ENCODE measurements around the gene CENPB. TPM values are rescaled to one million over a fixed set of nuclear protein-coding genes. Genes with fewer than 3 reads are reported as not detected.
A peak's percentile ranks its signal among the peaks of the same experiment; 100 is the strongest.

Gene CENPB
- total RNA-seq, 1 experiment from 2014 or later = 108 TPM

- DNase-seq (ENCODE audit: low spot score) = no peak
- POLR2A ChIA-PET (ENCODE audit: low non-redundant PET) = no interaction called here
Measured at GRCh38 chr20:3800878-3801260, 14.3 kb upstream of the CENPB start.

GRCh38 chr20:3800256-3800877 lies 13.8 kb upstream of the CENPB start:
- TF ChIP-seq CTCF (conservative IDR thresholded peaks at IDR 0.05; ENCODE audit: low read depth, low read length) (no peak), EZH2 (IDR thresholded peaks at IDR 0.05; ENCODE audit: borderline replicate concordance, low read depth, low read length, poor library complexity, severe bottlenecking) (no peak)
- no peaks in the 10 kb centered on the region for H3K9me3 ChIP-seq (ENCODE audit: low read depth, low read length, poor library complexity, severe bottlenecking)
- intact Hi-C loops (cut with micrococcal nuclease; ENCODE audit: unreplicated experiment) = no loop called here
- peak overlapping the region; percentile 91 for H3K27ac ChIP-seq (ENCODE audit: low read depth, low read length, poor library complexity, severe bottlenecking)
- peaks cover 25% of the 10 kb centered on the region for H3K4me1 ChIP-seq (ENCODE audit: insufficient read depth, low read length, poor library complexity, severe bottlenecking)
- ChIA-PET CTCF (interaction anchor here (0.6 kb wide), 1 partner anchor 28 kb away, joined by 3 read pairs; no protein-coding TSS in a partner anchor), POLR2A (ENCODE audit: low non-redundant PET) (no interaction called here)
- H3K27me3 ChIP-seq (replicated peaks; ENCODE audit: insufficient read depth, low read depth, low read length, poor library complexity) = no peaks in the 10 kb centered on the region
- peaks cover 80% of the 10 kb centered on the region for H3K36me3 ChIP-seq (ENCODE audit: insufficient read depth, low read length, poor library complexity, severe bottlenecking)
- no TSS peak for BruUV-seq (replicated peaks)
- no peak for DNase-seq (ENCODE audit: low spot score)
- no peak overlapping the region for H3K4me3 ChIP-seq (ENCODE audit: low read depth, low read length, poor library complexity, severe bottlenecking)

More at GRCh38 chr20:3800878-3801260, 14.3 kb upstream of the CENPB start:
- Histone ChIP-seq H3K27ac (ENCODE audit: low read depth, low read length, poor library complexity, severe bottlenecking) (no peak overlapping the region), H3K27me3 (replicated peaks; ENCODE audit: insufficient read depth, low read depth, low read length, poor library complexity) (no peaks in the 10 kb centered on the region), H3K9me3 (ENCODE audit: low read depth, low read length, poor library complexity, severe bottlenecking) (no peaks in the 10 kb centered on the region), H3K4me1 (ENCODE audit: insufficient read depth, low read length, poor library complexity, severe bottlenecking) (peaks cover 23% of the 10 kb centered on the region), H3K4me3 (ENCODE audit: low read depth, low read length, poor library complexity, severe bottlenecking) (no peak overlapping the region), H3K36me3 (ENCODE audit: insufficient read depth, low read length, poor library complexity, severe bottlenecking) (peaks cover 85% of the 10 kb centered on the region)
- CTCF ChIA-PET = no interaction called here
- no TSS peak for BruUV-seq (replicated peaks)
- TF ChIP-seq EZH2 (IDR thresholded peaks at IDR 0.05; ENCODE audit: borderline replicate concordance, low read depth, low read length, poor library complexity, severe bottlenecking) (no peak), CTCF (conservative IDR thresholded peaks at IDR 0.05; ENCODE audit: low read depth, low read length) (no peak)
- intact Hi-C loops (cut with micrococcal nuclease; ENCODE audit: unreplicated experiment) = no loop called here

- BruUV-seq (replicated peaks) = no TSS peak
- POLR2A ChIA-PET (ENCODE audit: low non-redundant PET) = no interaction called here
- intact Hi-C loops (cut with micrococcal nuclease; ENCODE audit: unreplicated experiment) = no loop called here
Measured at GRCh38 chr20:3798908-3799248, 12.3 kb upstream of the CENPB start.

More at GRCh38 chr20:3798908-3799248, 12.3 kb upstream of the CENPB start:
- no peaks in the 10 kb centered on the region for H3K27me3 ChIP-seq (replicated peaks; ENCODE audit: insufficient read depth, low read depth, low read length, poor library complexity)
- TF ChIP-seq CTCF (conservative IDR thresholded peaks at IDR 0.05; ENCODE audit: low read depth, low read length) (no peak), EZH2 (IDR thresholded peaks at IDR 0.05; ENCODE audit: borderline replicate concordance, low read depth, low read length, poor library complexity, severe bottlenecking) (no peak)
- no peaks in the 10 kb centered on the region for H3K9me3 ChIP-seq (ENCODE audit: low read depth, low read length, poor library complexity, severe bottlenecking)
- peaks cover 65% of the 10 kb centered on the region for H3K36me3 ChIP-seq (ENCODE audit: insufficient read depth, low read length, poor library complexity, severe bottlenecking)
- peak overlapping the region; percentile 91 for H3K27ac ChIP-seq (ENCODE audit: low read depth, low read length, poor library complexity, severe bottlenecking)
- no peak overlapping the region for H3K4me3 ChIP-seq (ENCODE audit: low read depth, low read length, poor library complexity, severe bottlenecking)
- CTCF ChIA-PET = no interaction called here
- peaks cover 27% of the 10 kb centered on the region for H3K4me1 ChIP-seq (ENCODE audit: insufficient read depth, low read length, poor library complexity, severe bottlenecking)
- no peak for DNase-seq (ENCODE audit: low spot score)
